ENCODE measurements around the gene FBXO39.
"Not testable (repeated sequence)": the region's sequence is repeated elsewhere in the genome, so short reads cannot be mapped to it uniquely, and the experiment has no call there.

Gene FBXO39

GRCh38 chr17:6775871-6776405 lies at the start of gene FBXO39:
TSS of gene FBXO39 (plus strand) at chr17:6776215. CDS start at chr17:6779869, 3,654 bp downstream.
- DNase-seq = no peak

GRCh38 chr17:6729531-6729930 lies 46.5 kb upstream of the FBXO39 start:
- no peak for DNase-seq

- not testable (repeated sequence) for DNase-seq
These were observed 29.4 kb upstream of the FBXO39 start for GRCh38 chr17:6746665-6747064.

GRCh38 chr17:6748617-6749016 lies 27.4 kb upstream of the FBXO39 start:
- no peak for DNase-seq

- DNase-seq = no peak
These were observed 26.5 kb upstream of the FBXO39 start for GRCh38 chr17:6749519-6749918.

GRCh38 chr17:6752068-6752909 lies 23.7 kb upstream of the FBXO39 start:
- DNase-seq = no peak

GRCh38 chr17:6753006-6753445 lies 23.0 kb upstream of the FBXO39 start:
- no peak for DNase-seq

- no peak for DNase-seq
These were observed 22.5 kb upstream of the FBXO39 start for GRCh38 chr17:6753546-6753945.

GRCh38 chr17:6755281-6755680 lies 20.7 kb upstream of the FBXO39 start:
- no peak for DNase-seq

GRCh38 chr17:6755731-6756184 lies 20.3 kb upstream of the FBXO39 start, which contains the start of gene XAF1:
TSS of gene XAF1 (plus strand) at chr17:6756046. CDS start at chr17:6756079, 33 bp downstream.
- DNase-seq = no peak

- no peak for DNase-seq
These were observed 19.5 kb upstream of the FBXO39 start for GRCh38 chr17:6756425-6757031.

GRCh38 chr17:6757747-6758146 lies 18.3 kb upstream of the FBXO39 start:
- DNase-seq = no peak

- DNase-seq = no peak
These were observed 14.2 kb upstream of the FBXO39 start for GRCh38 chr17:6761779-6762178.

GRCh38 chr17:6768447-6768846 lies 7.6 kb upstream of the FBXO39 start:
- DNase-seq = no peak

GRCh38 chr17:6772016-6772415 lies 4.0 kb upstream of the FBXO39 start:
- DNase-seq = no peak

- DNase-seq = not testable (repeated sequence)
These were observed 1.1 kb upstream of the FBXO39 start for GRCh38 chr17:6774906-6775305.

- DNase-seq = no peak
These were observed 3.4 kb downstream of the FBXO39 start for GRCh38 chr17:6779411-6779810.

- DNase-seq = no peak
These were observed 4.0 kb downstream of the FBXO39 start for GRCh38 chr17:6780001-6780400.

GRCh38 chr17:6780886-6781285 lies 4.9 kb downstream of the FBXO39 start:
- no peak for DNase-seq

GRCh38 chr17:6782244-6782643 lies 6.2 kb downstream of the FBXO39 start:
- DNase-seq = no peak

- no peak for DNase-seq
These were observed 10.6 kb downstream of the FBXO39 start for GRCh38 chr17:6786618-6787017.

- DNase-seq = no peak
These were observed 11.2 kb downstream of the FBXO39 start for GRCh38 chr17:6787081-6787693.

GRCh38 chr17:6789146-6789545 lies 13.1 kb downstream of the FBXO39 start:
- no peak for DNase-seq
